Cardiac fibroblast (primary cell): Measurements from ENCODE around the gene CFAP20DC.

ENCODE experiments used
- DNase-seq, 2 donors: peaks; one replicate each; pipeline versions ENCODE4 v3.0.0 to v3.0.0-alpha.2; 2010; ENCODE audit warnings: low read depth in 2 of 2
- H3K4me3 ChIP-seq, 2 donors: replicated peaks in 1 of 2; 1 replicate in 1 of 2; 2 replicates in 1 of 2; pipeline ENCODE4 v1.5.1; 2011; ENCODE audit warnings: low read depth in 2 of 2, low read length in 2 of 2, mild to moderate bottlenecking in 2 of 2, moderate library complexity in 1 of 2
- CTCF ChIP-seq: IDR thresholded peaks from one replicate; pipeline ENCODE4 v1.5.1; 2011; ENCODE audit warnings: low read depth, mild to moderate bottlenecking, low read length, inconsistent platforms

Gene CFAP20DC

GRCh38 chr3:58725326-58725853 is 324.4 kb downstream of the CFAP20DC start:
- DNase-seq: no peak
- no peak overlapping the region for H3K4me3 ChIP-seq
- TF ChIP-seq CTCF: no peak

- no peak for TF ChIP-seq CTCF
- no peak for DNase-seq
- no peak overlapping the region for H3K4me3 ChIP-seq
These were observed 325.5 kb downstream of the CFAP20DC start for GRCh38 chr3:58724336-58724735.

- DNase-seq: peak; percentile 5 to 19
- no peak for TF ChIP-seq CTCF
These were observed 326.7 kb downstream of the CFAP20DC start for GRCh38 chr3:58723173-58723572.

GRCh38 chr3:58722561-58722960 is 327.3 kb downstream of the CFAP20DC start:
- TF ChIP-seq CTCF: no peak
- H3K4me3 ChIP-seq: no peak overlapping the region
- no peak for DNase-seq

More at GRCh38 chr3:58723173-58723572, 326.7 kb downstream of the CFAP20DC start:
- H3K4me3 ChIP-seq: no peak overlapping the region

GRCh38 chr3:58720526-58720925 is 329.3 kb downstream of the CFAP20DC start:
- H3K4me3 ChIP-seq: no peak overlapping the region
- no peak for TF ChIP-seq CTCF
- DNase-seq: no peak

GRCh38 chr3:58719684-58720083 is 330.1 kb downstream of the CFAP20DC start:
- DNase-seq: no peak
- H3K4me3 ChIP-seq: no peak overlapping the region
- no peak for TF ChIP-seq CTCF

GRCh38 chr3:58713715-58714401 is 336.0 kb downstream of the CFAP20DC start:
- no peak for DNase-seq
- no peak for TF ChIP-seq CTCF
- no peak overlapping the region for H3K4me3 ChIP-seq
